GM23338 (cell line): Measurements from ENCODE around the gene P2RY8. TPM values are rescaled to one million over a fixed set of nuclear protein-coding genes. Genes with fewer than 3 reads are reported as not detected.

Experiments
- ATAC-seq: fragments of 200-7000 bp; cut with Tn5 transposase; 3 replicates; pipeline ENCODE4 v1.9.1; 2020
- DNase-seq: peaks from one replicate; pipeline ENCODE4 v3.0.0-alpha.2; 2015; ENCODE audit warnings: low spot score
- H2AFZ ChIP-seq: fragments of 200-600 bp; sonication (generic); 2 replicates; pipeline ENCODE4 v1.8.0; 2016; ENCODE audit warnings: antibody characterized with exemption, mild to moderate bottlenecking, moderate library complexity
- H3F3A ChIP-seq: fragments of 200-600 bp; sonication (generic); replicated peaks from 2 replicates; pipeline ENCODE4 v1.8.0; 2017; ENCODE audit warnings: antibody characterized with exemption, mixed run types, low read depth
- H3K27ac ChIP-seq: fragments of 200-600 bp; sonication (generic); 2 replicates; pipeline ENCODE4 v1.6.1; 2016; ENCODE audit warnings: low read depth
- H3K27me3 ChIP-seq: fragments of 200-600 bp; sonication (generic); 2 replicates; pipeline ENCODE4 v1.8.0; 2016; ENCODE audit warnings: mild to moderate bottlenecking, mixed run types, moderate library complexity; ENCODE audit not compliant: insufficient read depth
- H3K36me3 ChIP-seq: fragments of 200-600 bp; sonication (generic); 2 replicates; pipeline ENCODE4 v1.8.0; 2016; ENCODE audit warnings: mild to moderate bottlenecking; ENCODE audit not compliant: insufficient read depth
- H3K4me1 ChIP-seq: fragments of 200-600 bp; sonication (generic); 2 replicates; pipeline ENCODE4 v1.8.0; 2016; ENCODE audit warnings: mild to moderate bottlenecking, moderate library complexity; ENCODE audit not compliant: insufficient read depth
- H3K4me2 ChIP-seq: fragments of 200-600 bp; sonication (generic); 2 replicates; pipeline ENCODE4 v1.7.1; 2017; ENCODE audit warnings: mixed run types
- H3K4me3 ChIP-seq: fragments of 200-600 bp; sonication (generic); 2 replicates; pipeline ENCODE4 v1.6.1; 2016; ENCODE audit warnings: mixed run types
- H3K79me2 ChIP-seq: fragments of 200-600 bp; sonication (generic); replicated peaks from 2 replicates; pipeline ENCODE4 v1.8.0; 2017; ENCODE audit warnings: mild to moderate bottlenecking; ENCODE audit not compliant: insufficient read depth
- H3K9me2 ChIP-seq: fragments of 200-600 bp; sonication (generic); 2 replicates; pipeline ENCODE4 v1.8.0; 2017; ENCODE audit not compliant: insufficient read depth
- H4K20me1 ChIP-seq: fragments of 200-600 bp; sonication (generic); replicated peaks from 2 replicates; pipeline ENCODE4 v1.8.0; 2017; ENCODE audit warnings: mild to moderate bottlenecking; ENCODE audit not compliant: insufficient read depth
- H3K27ac Mint-ChIP-seq: 2 replicates; pipeline ENCODE4 v1.8.0; 2020; ENCODE audit warnings: inconsistent platforms, mild to moderate bottlenecking, moderate library complexity, mixed read lengths
- H3K27me3 Mint-ChIP-seq: 3 replicates; pipeline ENCODE4 v1.8.0; 2022; ENCODE audit warnings: low read depth, mild to moderate bottlenecking, moderate library complexity, mixed read lengths, inconsistent platforms; ENCODE audit not compliant: insufficient read depth, poor library complexity
- H3K36me3 Mint-ChIP-seq: 3 replicates; pipeline ENCODE4 v1.8.0; 2021; ENCODE audit warnings: low read depth, mild to moderate bottlenecking, inconsistent platforms, moderate library complexity, mixed read lengths
- H3K4me1 Mint-ChIP-seq: 3 replicates; pipeline ENCODE4 v1.8.0; 2020; ENCODE audit warnings: mild to moderate bottlenecking, inconsistent platforms, mixed read lengths
- H3K4me3 Mint-ChIP-seq: 3 replicates; pipeline ENCODE4 v1.8.0; 2021; ENCODE audit warnings: moderate library complexity, mild to moderate bottlenecking, inconsistent platforms, mixed read lengths
- H3K9me3 Mint-ChIP-seq: 3 replicates; pipeline ENCODE4 v1.8.0; 2020; ENCODE audit warnings: moderate library complexity, mild to moderate bottlenecking, inconsistent platforms, mixed read lengths
- CREB1 ChIP-seq: fragments of 250-450 bp; sonication (Bioruptor Pico); IDR thresholded peaks from 2 replicates; pipeline ENCODE4 v1.5.0; 2020; ENCODE audit warnings: low read depth, mild to moderate bottlenecking, moderate library complexity
- EZH2 ChIP-seq: fragments of 200-600 bp; sonication (generic); IDR thresholded peaks from one replicate; pipeline ENCODE4 v1.8.0; 2017; ENCODE audit warnings: antibody characterized with exemption, mild to moderate bottlenecking, low read depth; ENCODE audit not compliant: unreplicated experiment
- EZH2phosphoT487 ChIP-seq: fragments of 200-600 bp; sonication (generic); IDR thresholded peaks from one replicate; pipeline ENCODE4 v1.8.1; 2018; ENCODE audit warnings: antibody characterized with exemption; ENCODE audit not compliant: unreplicated experiment
- JUNB ChIP-seq: IDR thresholded peaks from one replicate; pipeline ENCODE4 v1.6.1; 2016; ENCODE audit warnings: antibody characterized with exemption; ENCODE audit not compliant: unreplicated experiment
- NANOG ChIP-seq: IDR thresholded peaks from 2 replicates; pipeline ENCODE4 v1.6.1; 2016; ENCODE audit warnings: antibody characterized with exemption, borderline replicate concordance
- POLR2AphosphoS5 ChIP-seq: IDR thresholded peaks from 2 replicates; pipeline ENCODE4 v1.6.1; 2016; ENCODE audit warnings: antibody characterized with exemption, low read depth
- STAT1 ChIP-seq: IDR thresholded peaks from one replicate; pipeline ENCODE4 v1.6.1; 2016; ENCODE audit warnings: antibody characterized with exemption; ENCODE audit not compliant: unreplicated experiment
- ZNF114 ChIP-seq: fragments of 250-450 bp; sonication (Bioruptor Pico); IDR thresholded peaks from 2 replicates; pipeline ENCODE4 v1.5.0; 2020; ENCODE audit warnings: mild to moderate bottlenecking, moderate library complexity
- ZNF331 ChIP-seq: fragments of 250-450 bp; sonication (Bioruptor Pico); IDR thresholded peaks from 2 replicates; pipeline ENCODE4 v1.5.0; 2020; ENCODE audit warnings: low read depth, mild to moderate bottlenecking, moderate library complexity
- ZNF462 ChIP-seq: fragments of 250-450 bp; sonication (Bioruptor Pico); IDR thresholded peaks from 2 replicates; pipeline ENCODE4 v1.5.0; 2020; ENCODE audit warnings: mild to moderate bottlenecking, moderate library complexity
- polyA plus RNA-seq: library from polyadenylated mRNA; unstranded; fragments of >200 nt; fragmentation: Nextera tagmentation; extraction: Ambion mirVana; gene quantifications from 2 replicates; pipeline ENCODE4 v1.2.1, GENCODE V29; 2016
- total RNA-seq: library from RNA; depleted of rRNA; stranded (reverse); fragments of >200 nt; shearing (Covaris generic); gene quantifications from 2 replicates; pipeline ENCODE4 v1.2.3, GENCODE V29; 2014
- TF ChIP-seq, protein P1 (sequence below): IDR thresholded peaks from one replicate; pipeline ENCODE4 v1.6.1; 2018; ENCODE audit warnings: antibody characterized with exemption; ENCODE audit not compliant: unreplicated experiment
- TF ChIP-seq, protein P2 (sequence below), 2 experiments: fragments of 200-600 bp in 1 of 2; sonication (generic) in 1 of 2; conservative IDR thresholded peaks; 2 replicates each; pipeline versions ENCODE4 v1.5.1 to v1.6.1; 2016 to 2017; ENCODE audit warnings: antibody characterized with exemption in 2 of 2, low read depth in 2 of 2, mild to moderate bottlenecking in 2 of 2, moderate library complexity in 1 of 2
- TF ChIP-seq, protein P3 (sequence below): IDR thresholded peaks from 2 replicates; pipeline ENCODE4 v1.6.1; 2016; ENCODE audit warnings: antibody characterized with exemption

P2RY8 gene
- total and polyA plus RNA-seq, 2 experiments from 2014 or later, result 0.24 TPM; not detected in 1

GRCh38 chrX:1484638-1485019 is 52.4 kb downstream of the P2RY8 start:
- Histone ChIP-seq H3K4me3 (no peak overlapping the region), H3K4me2 (no peak overlapping the region), H3K9me2 (no peaks in the 10 kb centered on the region), H3K27me3 (no peaks in the 10 kb centered on the region), H3K79me2 (no peaks in the 10 kb centered on the region), H3K27ac (no peak overlapping the region), H3K36me3 (0 out of 2 replicates have a peak, but pooled peaks cover 4% of the 10 kb centered on the region), H4K20me1 (no peaks in the 10 kb centered on the region), H3F3A (0 out of 2 replicates have a peak, but pooled peaks cover 13% of the 10 kb centered on the region), H2AFZ (no peak overlapping the region), H3K4me1 (no peaks in the 10 kb centered on the region)
- Mint-ChIP-seq H3K27ac (no peak overlapping the region), H3K4me3 (no peak overlapping the region), H3K36me3 (peaks cover 32% of the 10 kb centered on the region), H3K27me3 (peaks cover 21% of the 10 kb centered on the region), H3K4me1 (peaks cover 5% of the 10 kb centered on the region; the same call in 1 of the 3 replicates), H3K9me3 (peaks cover 84% of the 10 kb centered on the region)
- TF ChIP-seq, protein P1, sequence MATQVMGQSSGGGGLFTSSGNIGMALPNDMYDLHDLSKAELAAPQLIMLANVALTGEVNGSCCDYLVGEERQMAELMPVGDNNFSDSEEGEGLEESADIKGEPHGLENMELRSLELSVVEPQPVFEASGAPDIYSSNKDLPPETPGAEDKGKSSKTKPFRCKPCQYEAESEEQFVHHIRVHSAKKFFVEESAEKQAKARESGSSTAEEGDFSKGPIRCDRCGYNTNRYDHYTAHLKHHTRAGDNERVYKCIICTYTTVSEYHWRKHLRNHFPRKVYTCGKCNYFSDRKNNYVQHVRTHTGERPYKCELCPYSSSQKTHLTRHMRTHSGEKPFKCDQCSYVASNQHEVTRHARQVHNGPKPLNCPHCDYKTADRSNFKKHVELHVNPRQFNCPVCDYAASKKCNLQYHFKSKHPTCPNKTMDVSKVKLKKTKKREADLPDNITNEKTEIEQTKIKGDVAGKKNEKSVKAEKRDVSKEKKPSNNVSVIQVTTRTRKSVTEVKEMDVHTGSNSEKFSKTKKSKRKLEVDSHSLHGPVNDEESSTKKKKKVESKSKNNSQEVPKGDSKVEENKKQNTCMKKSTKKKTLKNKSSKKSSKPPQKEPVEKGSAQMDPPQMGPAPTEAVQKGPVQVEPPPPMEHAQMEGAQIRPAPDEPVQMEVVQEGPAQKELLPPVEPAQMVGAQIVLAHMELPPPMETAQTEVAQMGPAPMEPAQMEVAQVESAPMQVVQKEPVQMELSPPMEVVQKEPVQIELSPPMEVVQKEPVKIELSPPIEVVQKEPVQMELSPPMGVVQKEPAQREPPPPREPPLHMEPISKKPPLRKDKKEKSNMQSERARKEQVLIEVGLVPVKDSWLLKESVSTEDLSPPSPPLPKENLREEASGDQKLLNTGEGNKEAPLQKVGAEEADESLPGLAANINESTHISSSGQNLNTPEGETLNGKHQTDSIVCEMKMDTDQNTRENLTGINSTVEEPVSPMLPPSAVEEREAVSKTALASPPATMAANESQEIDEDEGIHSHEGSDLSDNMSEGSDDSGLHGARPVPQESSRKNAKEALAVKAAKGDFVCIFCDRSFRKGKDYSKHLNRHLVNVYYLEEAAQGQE, result no peak
- TF ChIP-seq ZNF462 (CRISPR knock-in tag) (no peak), NANOG (no peak), ZNF114 (CRISPR knock-in tag) (no peak), EZH2phosphoT487 (no peak), EZH2 (no peak), POLR2AphosphoS5 (no peak), CREB1 (CRISPR knock-in tag) (no peak), STAT1 (no peak), JUNB (no peak), ZNF331 (CRISPR knock-in tag) (no peak)
- TF ChIP-seq, protein P2, sequence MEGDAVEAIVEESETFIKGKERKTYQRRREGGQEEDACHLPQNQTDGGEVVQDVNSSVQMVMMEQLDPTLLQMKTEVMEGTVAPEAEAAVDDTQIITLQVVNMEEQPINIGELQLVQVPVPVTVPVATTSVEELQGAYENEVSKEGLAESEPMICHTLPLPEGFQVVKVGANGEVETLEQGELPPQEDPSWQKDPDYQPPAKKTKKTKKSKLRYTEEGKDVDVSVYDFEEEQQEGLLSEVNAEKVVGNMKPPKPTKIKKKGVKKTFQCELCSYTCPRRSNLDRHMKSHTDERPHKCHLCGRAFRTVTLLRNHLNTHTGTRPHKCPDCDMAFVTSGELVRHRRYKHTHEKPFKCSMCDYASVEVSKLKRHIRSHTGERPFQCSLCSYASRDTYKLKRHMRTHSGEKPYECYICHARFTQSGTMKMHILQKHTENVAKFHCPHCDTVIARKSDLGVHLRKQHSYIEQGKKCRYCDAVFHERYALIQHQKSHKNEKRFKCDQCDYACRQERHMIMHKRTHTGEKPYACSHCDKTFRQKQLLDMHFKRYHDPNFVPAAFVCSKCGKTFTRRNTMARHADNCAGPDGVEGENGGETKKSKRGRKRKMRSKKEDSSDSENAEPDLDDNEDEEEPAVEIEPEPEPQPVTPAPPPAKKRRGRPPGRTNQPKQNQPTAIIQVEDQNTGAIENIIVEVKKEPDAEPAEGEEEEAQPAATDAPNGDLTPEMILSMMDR (conservative IDR thresholded peaks at IDR 0.05; ENCODE audit: low read depth in 2 of 2), result no peak
- TF ChIP-seq, protein P3, sequence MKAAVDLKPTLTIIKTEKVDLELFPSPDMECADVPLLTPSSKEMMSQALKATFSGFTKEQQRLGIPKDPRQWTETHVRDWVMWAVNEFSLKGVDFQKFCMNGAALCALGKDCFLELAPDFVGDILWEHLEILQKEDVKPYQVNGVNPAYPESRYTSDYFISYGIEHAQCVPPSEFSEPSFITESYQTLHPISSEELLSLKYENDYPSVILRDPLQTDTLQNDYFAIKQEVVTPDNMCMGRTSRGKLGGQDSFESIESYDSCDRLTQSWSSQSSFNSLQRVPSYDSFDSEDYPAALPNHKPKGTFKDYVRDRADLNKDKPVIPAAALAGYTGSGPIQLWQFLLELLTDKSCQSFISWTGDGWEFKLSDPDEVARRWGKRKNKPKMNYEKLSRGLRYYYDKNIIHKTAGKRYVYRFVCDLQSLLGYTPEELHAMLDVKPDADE, result no peak
- DNase-seq, result no peak
- ATAC-seq, result no peak
